Activated CD8-positive, alpha-beta memory T cell treated with anti-CD3 and anti-CD28 coated beads for 1 hour (primary cell): Measurements from ENCODE around the gene SLCO4A1.

Experiments used
- DNase-seq, 2 donors: peaks; one replicate each; pipeline ENCODE4 v3.0.0-alpha.2; 2020; ENCODE audit warnings: low read depth in 1 of 2; ENCODE audit errors: extremely low read depth in 1 of 2

Gene SLCO4A1

GRCh38 chr20:62696989-62697388, 54.7 kb downstream of the SLCO4A1 start:
- no peak for DNase-seq

DNA sequence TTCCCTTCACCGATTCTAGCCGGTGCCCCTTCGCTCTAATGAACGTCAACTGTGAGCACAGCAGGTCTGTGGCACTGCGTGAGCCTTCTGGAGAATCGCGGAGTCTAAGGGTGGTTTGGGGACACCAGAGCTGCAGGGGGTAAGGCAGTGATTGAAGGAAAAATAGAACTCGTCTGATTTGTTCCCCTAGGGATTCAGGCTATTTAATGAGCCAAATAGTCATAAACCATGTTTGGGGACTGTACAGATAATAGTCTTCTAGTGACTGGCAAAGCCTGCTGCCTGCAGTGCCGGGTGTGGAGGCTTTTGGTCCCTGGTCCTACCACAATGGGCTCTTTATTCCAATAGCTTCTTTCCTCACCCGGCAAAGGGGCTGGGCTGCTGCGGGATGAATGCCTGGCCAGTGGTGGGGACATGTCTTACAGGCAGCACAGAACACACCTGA, 55.2 kb downstream of the SLCO4A1 start:
- no peak for DNase-seq

DNA sequence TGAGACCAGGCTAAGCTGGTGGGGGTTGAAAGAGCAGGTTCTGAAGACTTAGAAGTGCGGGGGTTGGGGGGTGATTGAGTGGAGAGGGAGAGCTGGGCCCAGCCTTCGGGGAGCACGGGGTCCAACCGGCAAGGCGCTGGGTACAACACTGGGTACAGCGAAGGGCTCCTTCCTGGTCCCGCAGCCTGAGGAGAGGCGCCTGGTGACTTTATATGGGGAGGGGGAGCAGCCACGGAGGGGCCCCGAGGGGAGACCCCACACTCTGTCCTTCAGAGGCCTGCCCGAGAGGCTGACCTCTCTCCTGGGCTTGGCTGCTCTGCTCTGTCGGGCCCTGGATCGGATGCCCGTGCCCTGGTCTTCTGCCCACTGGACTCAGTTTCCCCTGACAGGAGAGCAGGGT, 55.9 kb downstream of the SLCO4A1 start:
- DNase-seq: no peak

GRCh38 chr20:62699296-62699695, 57.0 kb downstream of the SLCO4A1 start:
- no peak for DNase-seq

DNA sequence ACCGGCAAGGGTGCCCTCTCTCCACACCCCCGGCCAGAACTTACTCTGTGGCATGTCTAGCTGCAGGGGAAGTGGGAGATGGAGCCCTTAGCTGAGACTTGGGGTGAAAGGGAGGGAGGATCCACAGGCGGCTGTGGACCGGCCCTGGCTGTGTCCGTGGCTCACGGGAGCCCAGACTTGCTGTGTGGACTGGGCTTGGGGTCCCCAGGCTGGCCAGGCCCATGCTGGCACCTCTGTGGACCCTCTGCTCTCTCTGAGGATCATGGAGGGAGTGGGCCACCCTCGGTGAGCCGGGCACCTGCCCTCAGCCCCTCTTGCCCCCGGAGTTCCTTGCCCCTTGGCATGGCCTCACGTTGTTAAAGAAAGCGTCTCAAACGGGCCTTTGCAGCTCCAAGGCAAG, 57.4 kb downstream of the SLCO4A1 start:
- DNase-seq: no peak

- DNase-seq: no peak
These were observed 58.1 kb downstream of the SLCO4A1 start for GRCh38 chr20:62700261-62700930.

GRCh38 chr20:62701161-62702012, 59.1 kb downstream of the SLCO4A1 start:
- no peak for DNase-seq

GRCh38 chr20:62702013-62702300, 59.7 kb downstream of the SLCO4A1 start:
- DNase-seq: no peak

DNA sequence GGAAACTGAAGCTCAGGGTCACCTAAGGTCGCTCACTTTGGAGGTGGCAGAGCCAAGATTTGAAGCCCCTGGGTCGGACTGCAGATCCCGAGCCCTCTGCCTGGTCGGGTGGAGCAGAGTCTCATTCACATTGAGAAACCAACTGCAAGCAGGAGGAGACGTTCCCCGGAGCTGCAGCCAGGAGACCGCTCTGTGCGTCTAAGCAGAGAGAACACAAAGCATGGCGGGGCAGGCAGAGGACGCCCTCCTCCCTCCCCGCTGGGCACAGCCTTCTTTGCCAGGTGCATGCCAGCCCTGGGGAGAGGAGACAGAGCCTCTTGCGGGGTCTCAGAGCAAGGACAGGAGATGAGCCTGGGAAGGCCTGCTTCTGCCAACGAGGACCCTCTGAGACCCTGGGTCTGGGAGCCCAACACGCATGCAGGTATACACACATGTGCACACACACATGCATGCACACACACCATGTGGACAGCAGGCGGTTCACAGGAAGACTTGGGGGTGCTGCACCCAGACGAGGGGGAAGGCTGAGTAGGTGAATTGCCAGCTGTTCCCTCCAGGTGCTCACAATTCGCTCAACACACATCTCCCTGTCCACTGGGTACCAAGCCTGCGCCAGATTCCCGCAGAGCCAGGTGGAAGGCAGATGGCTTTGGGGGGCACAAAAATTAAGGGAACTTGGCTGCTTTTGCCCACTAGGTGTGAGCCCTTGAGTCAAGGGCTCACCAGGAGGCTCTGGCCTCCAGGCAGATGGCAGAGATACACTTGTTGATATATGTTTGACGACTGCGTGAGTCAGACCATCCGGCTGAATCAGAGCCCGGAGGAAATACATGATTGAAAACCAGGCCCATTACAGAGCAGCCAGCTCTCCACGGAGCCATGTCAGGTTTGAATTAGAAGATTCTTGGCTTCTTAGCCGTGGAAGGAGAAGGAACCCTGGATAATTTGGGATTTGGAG, 60.9 kb downstream of the SLCO4A1 start:
- DNase-seq: no peak

DNA sequence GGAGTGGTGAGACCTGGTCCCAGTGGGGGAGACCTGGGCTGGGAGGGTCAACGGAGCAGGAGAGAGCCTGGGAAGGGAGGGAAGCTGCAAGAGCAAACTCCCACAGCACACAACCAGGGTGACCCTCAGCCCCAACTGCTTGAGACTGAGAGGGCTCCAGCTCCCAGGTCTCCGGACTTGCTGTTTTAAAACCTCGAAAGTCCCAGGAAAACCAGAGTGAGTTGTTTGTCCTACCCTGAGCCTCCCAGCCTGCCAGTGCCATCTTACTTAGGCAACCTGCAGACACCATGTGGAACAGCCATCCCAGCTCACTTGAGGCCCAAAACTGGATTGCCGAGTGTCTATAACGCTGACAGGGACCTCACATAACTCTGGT, 61.5 kb downstream of the SLCO4A1 start:
- no peak for DNase-seq

DNA sequence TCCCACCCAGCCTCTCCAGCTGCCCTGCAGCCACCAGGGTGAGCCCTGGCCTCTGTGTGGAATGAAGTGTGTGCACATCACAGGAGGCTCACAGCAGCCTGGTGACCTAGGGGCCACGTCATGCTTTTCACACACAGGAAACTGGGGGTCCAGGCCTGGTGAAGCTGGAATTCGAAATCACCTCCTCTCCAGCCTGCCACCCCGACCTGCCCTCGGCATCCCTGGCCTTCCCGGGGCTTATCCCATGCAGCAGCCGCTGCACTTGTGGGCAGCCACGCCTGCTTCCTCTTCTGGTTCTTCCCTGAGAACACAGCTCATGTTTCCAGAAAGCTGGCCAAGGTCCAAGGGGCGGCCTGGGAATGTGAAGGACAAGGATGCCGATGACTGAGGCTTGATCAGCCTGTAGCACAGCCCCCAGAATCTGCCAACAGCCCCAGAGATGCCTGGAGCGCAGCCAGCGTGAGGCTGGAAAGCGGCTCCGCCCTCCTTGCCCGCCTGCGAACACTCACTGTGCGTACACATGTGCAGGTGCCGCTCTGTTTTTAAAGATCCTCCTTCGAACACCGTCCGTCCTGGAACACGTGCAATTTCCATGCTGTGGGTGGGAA, 62.1 kb downstream of the SLCO4A1 start:
- no peak for DNase-seq

DNA sequence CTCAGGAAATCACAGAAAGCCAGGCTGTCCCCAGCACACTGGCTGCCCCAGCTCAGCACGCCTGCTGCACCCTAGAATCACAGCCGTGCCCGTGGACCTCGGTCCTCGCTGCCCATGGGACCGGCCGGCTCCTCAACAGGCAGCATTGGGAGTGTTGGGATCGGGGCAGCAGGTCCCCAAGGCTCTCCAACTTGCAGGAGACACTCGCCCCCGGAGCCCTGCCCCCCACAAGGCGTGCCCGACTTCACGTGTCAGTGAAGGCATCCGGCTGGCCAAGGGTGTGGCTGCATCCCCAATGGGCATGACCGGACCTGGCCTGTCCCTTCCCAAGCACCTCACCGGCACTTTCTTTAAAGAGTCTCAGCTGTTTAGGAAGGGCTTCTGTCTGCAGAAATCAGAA, 63.3 kb downstream of the SLCO4A1 start:
- no peak for DNase-seq

DNA sequence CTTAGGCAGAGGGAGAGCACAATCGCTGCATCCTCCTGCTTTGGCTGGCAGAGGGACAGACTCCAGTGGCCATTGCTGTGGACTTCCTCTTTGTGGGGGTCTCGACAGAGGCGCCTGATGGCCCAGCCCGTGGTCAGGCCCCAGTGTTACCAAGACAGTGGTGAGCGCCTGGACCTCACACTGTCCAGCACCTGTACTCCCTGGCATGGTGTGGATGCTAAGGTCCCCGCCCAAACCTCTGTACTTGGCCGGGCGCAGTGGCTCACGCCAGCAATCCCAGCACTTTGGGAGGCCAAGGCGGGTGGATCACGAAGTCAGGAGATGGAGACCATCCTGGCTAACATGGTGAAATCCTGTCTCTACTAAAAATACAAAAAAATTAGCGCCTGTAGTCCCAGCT, 64.0 kb downstream of the SLCO4A1 start:
- no peak for DNase-seq

DNA sequence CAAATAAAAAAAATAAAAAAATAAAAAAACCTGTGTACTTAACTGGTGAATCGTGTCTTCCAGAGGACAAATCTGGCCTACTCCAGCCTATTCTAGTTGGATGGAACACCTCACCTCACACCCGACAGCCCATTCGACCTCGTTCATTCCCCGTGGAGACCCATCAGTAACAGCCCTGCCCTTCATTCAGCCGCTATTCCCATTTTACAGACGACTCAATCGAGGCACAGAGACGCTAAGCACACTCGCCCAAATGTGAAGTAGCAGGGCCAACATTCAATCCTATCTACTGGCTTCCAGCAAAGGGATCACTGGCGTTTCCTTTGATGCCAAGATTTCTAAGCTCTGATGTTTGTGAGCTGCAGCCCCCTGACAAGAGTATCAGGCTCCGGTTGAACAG, 64.6 kb downstream of the SLCO4A1 start:
- DNase-seq: no peak

- no peak for DNase-seq
These were observed 65.1 kb downstream of the SLCO4A1 start for GRCh38 chr20:62707276-62707920.

DNA sequence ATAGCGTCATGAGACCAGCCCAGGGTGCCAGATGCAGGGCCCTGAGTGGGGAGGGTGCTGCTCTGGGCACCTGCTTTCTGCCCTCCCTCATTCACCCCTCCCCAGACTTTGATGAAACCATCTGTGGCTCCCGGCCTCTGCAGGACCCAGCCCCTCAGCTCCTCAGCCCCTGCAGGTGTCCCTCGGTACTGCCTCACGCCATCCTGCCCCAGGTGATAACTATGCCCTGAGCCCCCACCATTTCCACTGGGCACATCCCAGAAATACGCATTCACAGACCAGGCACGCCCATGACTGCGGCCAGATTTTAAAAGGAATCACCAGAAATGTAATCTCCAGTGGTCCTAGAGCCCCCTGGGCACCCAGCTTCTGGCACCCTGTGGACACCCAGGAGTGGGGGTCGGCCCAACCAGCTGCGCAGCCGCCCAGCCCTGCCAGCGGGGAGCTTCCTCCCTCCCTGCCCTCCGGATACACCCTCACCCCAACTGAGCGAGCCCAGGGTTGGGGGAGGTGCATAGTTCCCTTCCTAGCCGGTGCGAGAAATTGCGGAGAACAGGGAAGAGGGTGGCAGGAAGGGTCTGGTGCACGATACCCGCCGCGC, 65.7 kb downstream of the SLCO4A1 start:
- no peak for DNase-seq

- no peak for DNase-seq
These were observed 66.6 kb downstream of the SLCO4A1 start, which contains the start of gene NTSR1 for GRCh38 chr20:62708591-62709536. NTSR1 (plus strand) TSS chr20:62708836; CDS start chr20:62709208, 372 bp downstream.

DNA sequence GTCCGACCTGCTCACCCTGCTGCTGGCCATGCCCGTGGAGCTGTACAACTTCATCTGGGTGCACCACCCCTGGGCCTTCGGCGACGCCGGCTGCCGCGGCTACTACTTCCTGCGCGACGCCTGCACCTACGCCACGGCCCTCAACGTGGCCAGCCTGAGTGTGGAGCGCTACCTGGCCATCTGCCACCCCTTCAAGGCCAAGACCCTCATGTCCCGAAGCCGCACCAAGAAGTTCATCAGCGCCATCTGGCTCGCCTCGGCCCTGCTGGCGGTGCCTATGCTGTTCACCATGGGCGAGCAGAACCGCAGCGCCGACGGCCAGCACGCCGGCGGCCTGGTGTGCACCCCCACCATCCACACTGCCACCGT, 67.2 kb downstream of the SLCO4A1 start:
- no peak for DNase-seq
